GM06990 (cell line): ENCODE results near the gene BCO1.

Source experiments
- DNase-seq: peaks from one replicate; pipeline ENCODE4 v3.0.0-alpha.2; 2011; ENCODE audit not compliant: insufficient read length; ENCODE audit errors: extremely low read depth
- H3K27me3 ChIP-seq: replicated peaks from 2 replicates; pipeline ENCODE4 v1.6.0; 2011; ENCODE audit warnings: low read length; ENCODE audit not compliant: control insufficient read depth, insufficient read depth
- H3K36me3 ChIP-seq: 2 replicates; pipeline ENCODE4 v1.5.1; 2011; ENCODE audit warnings: low read length; ENCODE audit not compliant: control insufficient read depth, insufficient read depth
- H3K4me3 ChIP-seq: replicated peaks from 2 replicates; pipeline ENCODE4 v1.5.1; 2011; ENCODE audit warnings: low read depth, mild to moderate bottlenecking, control low read depth, low read length
- CTCF ChIP-seq: IDR thresholded peaks from 2 replicates; pipeline ENCODE4 v1.5.1; 2011; ENCODE audit warnings: low read length, control low read depth, mild to moderate bottlenecking, inconsistent platforms; ENCODE audit not compliant: insufficient read depth, poor library complexity, severe bottlenecking

Gene BCO1

GRCh38 chr16:81214745-81215166 lies 23.7 kb upstream of the BCO1 start:
- DNase-seq, result no peak

GRCh38 chr16:81216114-81216513 lies 22.4 kb upstream of the BCO1 start:
- no peak overlapping the region for H3K4me3 ChIP-seq

More at GRCh38 chr16:81214745-81215166, 23.7 kb upstream of the BCO1 start:
- Histone ChIP-seq H3K36me3 (no peaks in the 10 kb centered on the region), H3K4me3 (no peak overlapping the region), H3K27me3 (0 out of 2 replicates have a peak, but pooled peaks cover 1% of the 10 kb centered on the region)
- peak; percentile 50 for TF ChIP-seq CTCF

GRCh38 chr16:81216706-81217105 lies 21.8 kb upstream of the BCO1 start:
- Histone ChIP-seq H3K4me3 (no peak overlapping the region), H3K27me3 (0 out of 2 replicates have a peak, but pooled peaks cover 1% of the 10 kb centered on the region), H3K36me3 (no peaks in the 10 kb centered on the region)
- no peak for TF ChIP-seq CTCF
- DNase-seq, result no peak

More at GRCh38 chr16:81216114-81216513, 22.4 kb upstream of the BCO1 start:
- H3K36me3 ChIP-seq, result no peaks in the 10 kb centered on the region
- no peak for TF ChIP-seq CTCF
- no peak for DNase-seq
- 0 out of 2 replicates have a peak, but pooled peaks cover 1% of the 10 kb centered on the region for H3K27me3 ChIP-seq

- DNase-seq, result no peak
- Histone ChIP-seq H3K4me3 (no peak overlapping the region), H3K36me3 (no peaks in the 10 kb centered on the region), H3K27me3 (0 out of 2 replicates have a peak, but pooled peaks cover 1% of the 10 kb centered on the region)
- TF ChIP-seq CTCF, result no peak
These were observed 19.3 kb upstream of the BCO1 start for GRCh38 chr16:81219151-81219550.

GRCh38 chr16:81220349-81220748 lies 18.1 kb upstream of the BCO1 start:
- DNase-seq, result no peak
- 0 out of 2 replicates have a peak, but pooled peaks cover 1% of the 10 kb centered on the region for H3K27me3 ChIP-seq
- H3K36me3 ChIP-seq, result no peaks in the 10 kb centered on the region
- TF ChIP-seq CTCF, result no peak
- no peak overlapping the region for H3K4me3 ChIP-seq

GRCh38 chr16:81221731-81222130 lies 16.8 kb upstream of the BCO1 start:
- TF ChIP-seq CTCF, result no peak
- no peaks in the 10 kb centered on the region; the same call in 1 of the 2 replicates for H3K27me3 ChIP-seq
- H3K4me3 ChIP-seq, result no peak overlapping the region
- no peaks in the 10 kb centered on the region for H3K36me3 ChIP-seq
- DNase-seq, result no peak
